GM23248 (cell line): Measurements from ENCODE around the gene ZC3H11A.

ENCODE experiments used
- EZH2 ChIP-seq: fragments of 200-600 bp; sonication (generic); IDR thresholded peaks from 2 replicates; pipeline ENCODE4 v1.6.1; 2018; ENCODE audit warnings: antibody characterized with exemption, mild to moderate bottlenecking; ENCODE audit not compliant: insufficient read depth, poor library complexity, severe bottlenecking
- EZH2phosphoT487 ChIP-seq: fragments of 200-600 bp; sonication (generic); IDR thresholded peaks from 2 replicates; pipeline ENCODE4 v1.6.1; 2018; ENCODE audit warnings: antibody characterized with exemption, moderate library complexity, mild to moderate bottlenecking, low read depth; ENCODE audit not compliant: insufficient read depth

GRCh38 chr1:203828002-203828401 is 32.6 kb downstream of the ZC3H11A start:
- TF ChIP-seq EZH2 (no peak), EZH2phosphoT487 (no peak)
